SJCRH30 (cell line): ENCODE data around the gene GLIS1. TPM values are rescaled to one million over a fixed set of nuclear protein-coding genes. Genes with fewer than 3 reads are reported as not detected.
A peak's percentile ranks its signal among the peaks of the same experiment; 100 is the strongest.

Experiments used
- DNase-seq, 2 experiments: peaks; one replicate each; pipeline ENCODE4 v3.0.0-alpha.2; 2015 to 2020
- H3K27ac ChIP-seq: fragments of 250-450 bp; sonication (Bioruptor Pico); 2 replicates; pipeline ENCODE4 v1.5.1; 2020; ENCODE audit warnings: mild to moderate bottlenecking, moderate library complexity
- H3K27me3 ChIP-seq: fragments of 250-450 bp; sonication (Bioruptor Pico); 2 replicates; pipeline ENCODE4 v1.5.1; 2020; ENCODE audit warnings: mild to moderate bottlenecking, moderate library complexity
- H3K36me3 ChIP-seq: fragments of 250-450 bp; sonication (Bioruptor Pico); 2 replicates; pipeline ENCODE4 v1.5.1; 2020; ENCODE audit warnings: mild to moderate bottlenecking, moderate library complexity
- H3K4me1 ChIP-seq: fragments of 250-450 bp; sonication (Bioruptor Pico); 2 replicates; pipeline ENCODE4 v1.5.1; 2020; ENCODE audit warnings: mild to moderate bottlenecking, moderate library complexity
- H3K4me3 ChIP-seq: fragments of 250-450 bp; sonication (Bioruptor Pico); 2 replicates; pipeline ENCODE4 v1.5.1; 2020; ENCODE audit warnings: mild to moderate bottlenecking, moderate library complexity
- H3K9me3 ChIP-seq: fragments of 250-450 bp; sonication (Bioruptor Pico); replicated peaks from 2 replicates; pipeline ENCODE4 v1.5.1; 2020; ENCODE audit warnings: mild to moderate bottlenecking, moderate library complexity
- total RNA-seq: library from RNA; depleted of rRNA; stranded (reverse); fragments of >200 nt; shearing (Covaris generic); gene quantifications from 2 replicates; pipeline ENCODE4 v1.2.3, GENCODE V29; 2014

GLIS1 gene
- total RNA-seq, 1 experiment from 2014 or later, result not detected

- no peak overlapping the region for H3K4me3 ChIP-seq
- H3K27me3 ChIP-seq, result no peaks in the 10 kb centered on the region
- no peak overlapping the region for H3K27ac ChIP-seq
- DNase-seq, result no peak
- H3K9me3 ChIP-seq, result no peaks in the 10 kb centered on the region
- H3K4me1 ChIP-seq, result no peaks in the 10 kb centered on the region
- no peaks in the 10 kb centered on the region for H3K36me3 ChIP-seq
Observed at GRCh38 chr1:53717025-53717804, 21.7 kb downstream of the GLIS1 start.

GRCh38 chr1:53716150-53716549 lies 22.8 kb downstream of the GLIS1 start:
- Histone ChIP-seq H3K36me3 (no peaks in the 10 kb centered on the region), H3K27ac (no peak overlapping the region), H3K27me3 (no peaks in the 10 kb centered on the region), H3K4me3 (no peak overlapping the region), H3K9me3 (no peaks in the 10 kb centered on the region), H3K4me1 (no peaks in the 10 kb centered on the region)
- DNase-seq, result peak; percentile 29 to 58

- Histone ChIP-seq H3K4me3 (no peak overlapping the region), H3K36me3 (no peaks in the 10 kb centered on the region), H3K9me3 (no peaks in the 10 kb centered on the region), H3K27ac (no peak overlapping the region), H3K4me1 (no peaks in the 10 kb centered on the region), H3K27me3 (no peaks in the 10 kb centered on the region)
- peak; percentile 46 to 58 for DNase-seq
Observed at GRCh38 chr1:53715478-53715877, 23.5 kb downstream of the GLIS1 start.

GRCh38 chr1:53712276-53712675 lies 26.7 kb downstream of the GLIS1 start:
- no peak for DNase-seq
- Histone ChIP-seq H3K9me3 (no peaks in the 10 kb centered on the region), H3K27ac (no peak overlapping the region), H3K4me3 (no peak overlapping the region), H3K4me1 (no peaks in the 10 kb centered on the region), H3K36me3 (no peaks in the 10 kb centered on the region), H3K27me3 (no peaks in the 10 kb centered on the region)

GRCh38 chr1:53710584-53710983 lies 28.4 kb downstream of the GLIS1 start:
- Histone ChIP-seq H3K27me3 (peaks cover 11% of the 10 kb centered on the region; the same call in 1 of the 2 replicates), H3K4me1 (no peaks in the 10 kb centered on the region), H3K4me3 (no peak overlapping the region), H3K9me3 (no peaks in the 10 kb centered on the region), H3K27ac (no peak overlapping the region), H3K36me3 (no peaks in the 10 kb centered on the region)
- DNase-seq, result no peak

GRCh38 chr1:53708687-53709086 lies 30.3 kb downstream of the GLIS1 start:
- Histone ChIP-seq H3K36me3 (no peaks in the 10 kb centered on the region), H3K4me1 (no peaks in the 10 kb centered on the region), H3K4me3 (no peak overlapping the region), H3K9me3 (no peaks in the 10 kb centered on the region), H3K27ac (no peak overlapping the region), H3K27me3 (peaks cover 20% of the 10 kb centered on the region)
- DNase-seq, result no peak

- no peaks in the 10 kb centered on the region for H3K9me3 ChIP-seq
- H3K27me3 ChIP-seq, result peaks cover 20% of the 10 kb centered on the region
- no peaks in the 10 kb centered on the region for H3K36me3 ChIP-seq
- H3K4me1 ChIP-seq, result no peaks in the 10 kb centered on the region
- no peak overlapping the region for H3K4me3 ChIP-seq
- no peak for DNase-seq
- no peak overlapping the region for H3K27ac ChIP-seq
Observed at GRCh38 chr1:53706356-53706755, 32.6 kb downstream of the GLIS1 start.

GRCh38 chr1:53705446-53706096 lies 33.4 kb downstream of the GLIS1 start:
- no peak overlapping the region for H3K27ac ChIP-seq
- no peaks in the 10 kb centered on the region for H3K4me1 ChIP-seq
- no peak for DNase-seq
- H3K4me3 ChIP-seq, result no peak overlapping the region
- no peaks in the 10 kb centered on the region for H3K36me3 ChIP-seq
- no peaks in the 10 kb centered on the region for H3K9me3 ChIP-seq
- peaks cover 20% of the 10 kb centered on the region for H3K27me3 ChIP-seq

- Histone ChIP-seq H3K27ac (no peak overlapping the region), H3K36me3 (no peaks in the 10 kb centered on the region), H3K9me3 (no peaks in the 10 kb centered on the region), H3K4me3 (no peak overlapping the region), H3K27me3 (peaks cover 20% of the 10 kb centered on the region), H3K4me1 (no peaks in the 10 kb centered on the region)
- DNase-seq, result no peak
Observed at GRCh38 chr1:53704804-53705445, 34.0 kb downstream of the GLIS1 start.

GRCh38 chr1:53704304-53704703 lies 34.7 kb downstream of the GLIS1 start:
- Histone ChIP-seq H3K4me3 (no peak overlapping the region), H3K9me3 (no peaks in the 10 kb centered on the region), H3K36me3 (no peaks in the 10 kb centered on the region), H3K4me1 (no peaks in the 10 kb centered on the region), H3K27me3 (peaks cover 20% of the 10 kb centered on the region), H3K27ac (no peak overlapping the region)
- no peak for DNase-seq

GRCh38 chr1:53703174-53703573 lies 35.8 kb downstream of the GLIS1 start:
- H3K27ac ChIP-seq, result no peak overlapping the region
- no peaks in the 10 kb centered on the region for H3K4me1 ChIP-seq
- DNase-seq, result no peak
- no peak overlapping the region for H3K4me3 ChIP-seq
- H3K27me3 ChIP-seq, result peaks cover 20% of the 10 kb centered on the region
- H3K9me3 ChIP-seq, result no peaks in the 10 kb centered on the region
- no peaks in the 10 kb centered on the region for H3K36me3 ChIP-seq

- DNase-seq, result no peak
- H3K27me3 ChIP-seq, result peaks cover 20% of the 10 kb centered on the region
- H3K4me1 ChIP-seq, result no peaks in the 10 kb centered on the region
- no peaks in the 10 kb centered on the region for H3K9me3 ChIP-seq
- H3K36me3 ChIP-seq, result no peaks in the 10 kb centered on the region
- H3K4me3 ChIP-seq, result no peak overlapping the region
- H3K27ac ChIP-seq, result no peak overlapping the region
Observed at GRCh38 chr1:53702341-53702740, 36.6 kb downstream of the GLIS1 start.

- Histone ChIP-seq H3K4me1 (no peaks in the 10 kb centered on the region), H3K9me3 (no peaks in the 10 kb centered on the region), H3K4me3 (no peak overlapping the region), H3K36me3 (no peaks in the 10 kb centered on the region), H3K27me3 (peaks cover 12% of the 10 kb centered on the region), H3K27ac (no peak overlapping the region)
- DNase-seq, result no peak
Observed at GRCh38 chr1:53700776-53701175, 38.2 kb downstream of the GLIS1 start.

GRCh38 chr1:53699981-53700380 lies 39.0 kb downstream of the GLIS1 start:
- H3K36me3 ChIP-seq, result no peaks in the 10 kb centered on the region

GRCh38 chr1:53698384-53698980 lies 40.5 kb downstream of the GLIS1 start:
- Histone ChIP-seq H3K4me1 (no peaks in the 10 kb centered on the region), H3K27ac (no peak overlapping the region), H3K9me3 (no peaks in the 10 kb centered on the region), H3K27me3 (peaks cover 21% of the 10 kb centered on the region), H3K4me3 (no peak overlapping the region), H3K36me3 (no peaks in the 10 kb centered on the region)
- DNase-seq, result no peak

More at GRCh38 chr1:53699981-53700380, 39.0 kb downstream of the GLIS1 start:
- DNase-seq, result no peak
- no peaks in the 10 kb centered on the region for H3K4me1 ChIP-seq
- no peak overlapping the region for H3K27ac ChIP-seq
- no peaks in the 10 kb centered on the region for H3K9me3 ChIP-seq
- no peak overlapping the region for H3K4me3 ChIP-seq
- peaks cover 20% of the 10 kb centered on the region for H3K27me3 ChIP-seq
